ENCODE results near the gene DOCK4.

DOCK4 gene

DNA sequence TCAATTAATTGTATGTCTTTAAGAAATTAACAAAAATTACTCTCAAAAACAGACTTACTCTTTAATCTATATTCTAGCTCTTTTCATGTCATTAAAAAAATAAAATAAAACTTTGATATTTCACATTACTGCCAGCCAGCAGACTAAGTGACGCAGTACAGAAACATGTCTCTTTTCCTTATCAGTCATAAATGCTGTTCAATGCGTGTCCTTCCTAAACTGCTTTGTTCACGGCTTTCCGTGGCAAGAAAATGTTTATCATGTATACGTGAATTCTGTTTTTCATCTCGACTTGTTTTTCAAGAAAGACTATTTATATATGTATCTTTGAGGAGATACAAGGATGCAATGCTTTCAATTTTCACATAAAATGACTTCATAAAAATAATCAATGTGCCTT is 182.4 kb downstream of the DOCK4 start:
- no peak for DNase-seq (ENCODE audit: low spot score)
- TF ChIP-seq, protein P1, sequence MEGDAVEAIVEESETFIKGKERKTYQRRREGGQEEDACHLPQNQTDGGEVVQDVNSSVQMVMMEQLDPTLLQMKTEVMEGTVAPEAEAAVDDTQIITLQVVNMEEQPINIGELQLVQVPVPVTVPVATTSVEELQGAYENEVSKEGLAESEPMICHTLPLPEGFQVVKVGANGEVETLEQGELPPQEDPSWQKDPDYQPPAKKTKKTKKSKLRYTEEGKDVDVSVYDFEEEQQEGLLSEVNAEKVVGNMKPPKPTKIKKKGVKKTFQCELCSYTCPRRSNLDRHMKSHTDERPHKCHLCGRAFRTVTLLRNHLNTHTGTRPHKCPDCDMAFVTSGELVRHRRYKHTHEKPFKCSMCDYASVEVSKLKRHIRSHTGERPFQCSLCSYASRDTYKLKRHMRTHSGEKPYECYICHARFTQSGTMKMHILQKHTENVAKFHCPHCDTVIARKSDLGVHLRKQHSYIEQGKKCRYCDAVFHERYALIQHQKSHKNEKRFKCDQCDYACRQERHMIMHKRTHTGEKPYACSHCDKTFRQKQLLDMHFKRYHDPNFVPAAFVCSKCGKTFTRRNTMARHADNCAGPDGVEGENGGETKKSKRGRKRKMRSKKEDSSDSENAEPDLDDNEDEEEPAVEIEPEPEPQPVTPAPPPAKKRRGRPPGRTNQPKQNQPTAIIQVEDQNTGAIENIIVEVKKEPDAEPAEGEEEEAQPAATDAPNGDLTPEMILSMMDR (IDR thresholded peaks at IDR 0.05; ENCODE audit: extremely low read depth, missing control alignments): no peak

DNA sequence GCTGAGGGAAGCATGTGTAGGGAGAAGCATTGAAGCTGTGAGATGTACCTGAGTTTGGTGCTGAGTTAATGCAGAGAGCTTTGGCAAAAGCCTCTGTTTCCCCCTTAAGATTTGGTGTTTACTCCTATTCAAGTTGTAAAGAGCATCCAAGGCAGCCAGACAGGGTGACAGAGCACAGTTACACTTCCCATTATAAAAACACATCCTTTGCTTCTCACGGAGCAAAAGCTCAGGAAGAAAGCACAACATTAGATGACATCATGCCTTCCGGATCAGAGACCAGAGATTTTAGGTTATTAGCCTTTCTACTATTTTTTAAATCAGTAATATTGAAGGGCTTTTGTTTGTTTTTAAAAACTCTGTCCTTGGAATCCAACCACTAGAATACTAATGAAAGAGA is 182.9 kb downstream of the DOCK4 start:
- TF ChIP-seq, protein P1 (IDR thresholded peaks at IDR 0.05; ENCODE audit: extremely low read depth, missing control alignments): no peak
- no peak for DNase-seq (ENCODE audit: low spot score)

DNA sequence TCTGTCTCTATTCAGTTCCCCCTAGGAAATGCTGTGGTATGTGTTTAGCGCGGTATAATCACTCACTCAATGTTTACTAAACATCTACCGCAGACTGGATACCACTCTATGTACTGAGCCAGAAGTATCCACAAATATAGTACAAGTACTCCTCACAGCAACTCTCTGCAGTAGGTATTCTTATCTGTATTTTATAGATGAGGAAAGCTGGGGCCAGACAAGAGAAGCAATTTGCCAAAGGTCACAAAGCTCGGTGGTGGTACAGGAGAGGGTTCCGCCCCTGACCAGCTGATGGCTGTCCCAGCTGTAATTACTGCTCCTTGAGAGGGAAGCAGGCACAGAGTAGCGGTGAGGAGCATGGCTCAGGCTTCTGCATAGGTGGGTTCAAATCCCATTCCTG is 184.1 kb downstream of the DOCK4 start:
- TF ChIP-seq, protein P1 (IDR thresholded peaks at IDR 0.05; ENCODE audit: extremely low read depth, missing control alignments): no peak
- DNase-seq (ENCODE audit: low spot score): no peak

DNA sequence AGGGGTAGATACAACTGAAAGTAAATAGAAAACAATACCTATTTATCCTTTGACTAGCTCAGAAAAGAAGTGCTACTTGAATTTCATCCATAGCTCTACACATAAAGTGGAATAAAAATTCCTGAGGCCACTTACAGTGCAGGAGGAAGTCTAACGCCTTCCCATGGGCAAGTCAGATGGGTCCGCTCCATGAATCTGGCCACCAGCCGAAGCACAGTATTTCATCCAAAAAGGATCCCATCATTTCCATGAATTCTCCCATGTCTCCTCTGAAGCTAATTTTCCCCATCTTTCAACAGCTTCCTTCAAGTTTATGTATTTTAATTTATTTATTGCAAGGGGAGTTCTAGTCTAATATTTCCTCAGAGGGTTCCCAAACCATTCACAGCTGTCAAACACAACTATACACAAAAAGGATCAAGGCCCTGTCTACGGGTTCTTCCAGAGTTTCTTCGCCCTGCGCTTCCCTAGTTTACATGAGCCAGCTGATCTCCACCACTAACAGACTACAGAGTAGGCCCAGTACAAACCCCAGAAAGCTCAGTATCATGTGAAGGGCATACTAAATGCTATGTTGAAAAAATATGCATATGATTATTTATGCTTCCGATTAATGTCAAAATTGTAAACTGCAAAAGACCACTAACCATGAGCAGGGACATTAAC is 184.7 kb downstream of the DOCK4 start:
- TF ChIP-seq, protein P1 (IDR thresholded peaks at IDR 0.05; ENCODE audit: extremely low read depth, missing control alignments): no peak

DNA sequence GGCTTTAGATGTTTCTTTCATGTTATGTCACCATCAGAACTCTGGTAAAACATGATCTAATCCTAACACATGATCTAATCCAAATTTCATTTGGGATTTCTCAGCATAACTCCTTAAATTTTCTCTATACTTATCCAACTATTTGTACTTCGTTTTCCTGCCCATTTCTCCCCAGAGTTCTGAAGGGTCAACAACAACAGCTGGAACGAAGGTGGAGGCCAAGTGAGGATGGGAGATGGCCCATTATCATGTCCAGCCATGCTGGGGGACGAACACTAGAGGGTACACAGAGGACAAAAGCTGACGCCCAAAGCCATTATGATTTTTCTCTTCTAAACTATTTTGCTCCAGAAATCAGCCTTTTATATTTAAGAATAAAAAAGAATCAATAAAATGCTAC is 185.4 kb downstream of the DOCK4 start:
- DNase-seq (ENCODE audit: low spot score): no peak
- TF ChIP-seq, protein P1 (IDR thresholded peaks at IDR 0.05; ENCODE audit: extremely low read depth, missing control alignments): no peak

More for the DNA sequence above, 184.7 kb downstream of the DOCK4 start:
- no peak for DNase-seq (ENCODE audit: low spot score)

DNA sequence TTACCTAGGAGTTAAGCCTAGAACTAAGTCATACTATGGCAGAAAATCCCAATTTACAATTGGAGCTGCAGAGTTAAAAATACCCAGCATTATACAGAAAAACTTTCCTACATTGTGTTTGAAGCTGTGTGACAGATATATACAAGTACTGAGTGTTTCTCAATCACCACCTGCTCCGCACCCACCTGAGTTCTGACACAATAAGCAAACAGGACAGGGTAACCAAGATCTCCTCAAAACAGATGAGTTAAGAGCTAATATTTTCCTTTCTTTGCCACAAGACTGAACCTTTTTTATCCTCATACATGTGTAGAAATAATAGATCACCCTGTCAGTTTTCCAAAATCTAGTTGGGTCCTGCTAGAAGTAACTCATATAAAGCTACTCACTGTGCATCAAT is 186.3 kb downstream of the DOCK4 start:
- DNase-seq (ENCODE audit: low spot score): no peak
- TF ChIP-seq, protein P1 (IDR thresholded peaks at IDR 0.05; ENCODE audit: extremely low read depth, missing control alignments): no peak

DNA sequence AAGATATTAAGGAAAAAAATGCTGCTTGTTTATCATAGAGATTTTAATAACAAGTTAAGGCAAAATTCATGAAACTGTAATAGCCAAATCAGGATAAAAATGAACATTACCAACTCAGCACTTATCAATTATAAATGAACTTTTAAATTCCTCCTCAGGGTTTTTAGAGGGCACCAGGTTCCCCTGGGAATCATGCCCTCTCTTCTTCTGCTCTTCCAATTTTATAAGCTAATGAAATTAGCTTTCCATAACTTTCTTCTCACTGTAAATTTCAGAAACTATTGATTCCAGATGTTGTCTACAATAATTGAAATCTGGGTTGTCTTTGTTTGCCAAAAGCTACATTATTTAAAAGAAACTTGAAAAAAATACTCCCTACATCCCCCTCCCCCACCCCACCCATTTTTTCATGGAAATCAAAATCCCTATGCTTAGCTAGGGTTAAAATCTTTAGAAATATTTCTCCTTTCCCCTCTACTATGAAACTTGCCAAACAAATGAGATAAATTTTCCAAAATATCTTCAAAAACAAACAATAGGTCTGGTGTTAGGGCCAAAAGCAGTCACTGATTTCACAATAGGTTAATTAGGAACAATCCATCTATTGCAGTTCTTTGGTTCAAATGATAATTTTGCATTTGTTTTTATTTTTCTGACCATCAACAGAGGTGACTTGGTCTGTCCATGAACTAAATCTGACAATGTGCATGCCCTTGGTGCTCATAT is 187.7 kb downstream of the DOCK4 start:
- TF ChIP-seq, protein P1 (IDR thresholded peaks at IDR 0.05; ENCODE audit: extremely low read depth, missing control alignments): no peak
- DNase-seq (ENCODE audit: low spot score): no peak
